Stimulated activated CD8-positive, alpha-beta memory T cell treated with anti-CD3 and anti-CD28 coated beads, Interleukin-4, amount 100 ng/mL, for 24 hours (primary cell): Measurements from ENCODE around the gene GBGT1.
A peak's percentile ranks its signal among the peaks of the same experiment; 100 is the strongest.

Source experiments
- DNase-seq: peaks from one replicate; pipeline ENCODE4 v3.0.0-alpha.2; 2020; ENCODE audit warnings: low read depth

Gene GBGT1

DNA sequence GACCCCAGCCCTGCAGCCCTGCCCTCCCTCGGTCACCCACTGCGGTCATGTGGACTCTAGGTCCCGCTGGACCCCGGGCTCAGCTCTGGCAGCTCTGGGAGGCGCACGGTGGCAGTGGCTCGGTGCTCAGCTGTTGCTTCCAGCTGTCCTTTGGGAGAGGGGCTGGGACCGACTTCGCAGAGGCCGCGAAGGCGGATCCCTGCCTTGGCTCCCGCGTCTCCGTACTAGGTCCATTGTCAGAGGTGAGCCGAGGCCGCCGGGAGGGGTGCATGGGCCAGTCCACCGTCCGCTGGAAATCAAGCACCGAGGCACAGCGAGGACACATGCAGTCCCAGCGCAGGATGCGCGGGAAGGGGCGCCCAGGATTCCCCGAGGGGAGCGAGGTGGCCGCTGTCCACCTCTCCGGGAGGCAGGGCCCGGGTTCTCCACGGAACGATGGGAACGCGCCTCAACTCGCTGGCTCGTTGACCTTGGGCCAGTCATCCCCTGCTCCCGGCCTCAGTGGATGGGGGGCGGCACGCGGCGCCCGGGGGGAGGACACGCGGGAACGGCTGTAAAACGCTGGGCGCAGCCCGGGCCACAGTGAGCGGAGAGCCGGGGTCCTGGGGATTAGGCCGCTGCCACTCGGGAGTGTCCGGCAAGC is 732 bp downstream of the GBGT1 start:
- DNase-seq = no peak

GRCh38 chr9:133161547-133161950 is 2.2 kb downstream of the GBGT1 start:
- no peak for DNase-seq

DNA sequence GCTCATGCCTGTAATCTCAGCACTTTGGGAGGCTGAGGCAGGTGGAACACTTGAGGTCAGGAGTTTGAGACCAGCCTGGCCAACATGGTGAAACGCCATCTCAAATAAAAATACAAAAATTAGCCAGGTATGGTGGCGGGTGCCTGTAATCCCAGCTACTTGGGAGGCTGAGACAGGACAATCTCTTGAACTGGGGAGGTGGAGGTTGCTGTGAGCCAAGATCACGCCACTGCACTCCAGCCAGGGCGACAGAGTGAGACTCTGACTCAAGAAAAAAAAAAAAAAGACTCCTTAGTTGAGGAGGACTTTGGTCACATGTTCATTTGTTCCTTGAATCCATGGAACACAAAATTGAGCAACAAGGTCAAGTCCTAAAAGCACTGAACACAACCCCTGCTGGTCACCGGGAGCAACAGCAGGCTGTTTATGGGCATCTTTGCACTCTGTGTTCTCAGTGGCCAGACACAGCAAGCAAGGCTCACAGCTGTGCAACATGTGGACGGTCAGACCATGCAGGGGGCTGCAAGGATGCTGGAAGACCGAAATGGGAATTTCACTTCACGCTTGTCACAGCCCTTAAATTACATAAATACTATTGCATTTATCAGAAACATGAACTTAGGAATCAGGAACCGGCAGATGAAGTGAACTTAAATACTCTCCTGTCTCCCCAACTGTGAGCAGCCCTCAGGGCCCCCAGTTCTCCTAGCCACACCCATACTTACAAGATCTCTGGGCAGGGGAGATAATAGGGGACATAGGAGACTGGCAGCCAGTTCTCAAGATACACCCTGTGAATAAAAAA is 2.8 kb downstream of the GBGT1 start:
- DNase-seq = no peak

GRCh38 chr9:133158695-133159094 is 5.0 kb downstream of the GBGT1 start:
- DNase-seq = no peak

DNA sequence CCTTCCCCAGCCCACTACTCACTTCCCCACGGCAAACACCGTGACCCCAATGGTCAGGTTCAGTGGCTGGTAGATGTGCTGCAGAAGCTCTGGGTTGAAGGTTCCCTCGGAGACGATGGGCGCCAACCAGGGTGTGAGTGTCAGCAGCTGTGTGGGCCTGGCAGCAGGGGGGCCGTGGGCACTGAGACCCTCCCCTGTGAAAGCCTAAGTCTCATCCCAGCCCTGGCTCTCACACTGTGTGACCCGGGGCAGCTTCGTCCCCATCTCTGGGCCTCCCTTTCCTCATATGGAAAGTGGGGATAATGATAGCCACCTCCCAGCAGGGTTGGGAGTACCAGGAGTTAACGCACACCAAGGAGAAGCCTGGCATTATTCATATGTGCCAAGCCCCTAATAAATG is 8.6 kb downstream of the GBGT1 start:
- no peak for DNase-seq

DNA sequence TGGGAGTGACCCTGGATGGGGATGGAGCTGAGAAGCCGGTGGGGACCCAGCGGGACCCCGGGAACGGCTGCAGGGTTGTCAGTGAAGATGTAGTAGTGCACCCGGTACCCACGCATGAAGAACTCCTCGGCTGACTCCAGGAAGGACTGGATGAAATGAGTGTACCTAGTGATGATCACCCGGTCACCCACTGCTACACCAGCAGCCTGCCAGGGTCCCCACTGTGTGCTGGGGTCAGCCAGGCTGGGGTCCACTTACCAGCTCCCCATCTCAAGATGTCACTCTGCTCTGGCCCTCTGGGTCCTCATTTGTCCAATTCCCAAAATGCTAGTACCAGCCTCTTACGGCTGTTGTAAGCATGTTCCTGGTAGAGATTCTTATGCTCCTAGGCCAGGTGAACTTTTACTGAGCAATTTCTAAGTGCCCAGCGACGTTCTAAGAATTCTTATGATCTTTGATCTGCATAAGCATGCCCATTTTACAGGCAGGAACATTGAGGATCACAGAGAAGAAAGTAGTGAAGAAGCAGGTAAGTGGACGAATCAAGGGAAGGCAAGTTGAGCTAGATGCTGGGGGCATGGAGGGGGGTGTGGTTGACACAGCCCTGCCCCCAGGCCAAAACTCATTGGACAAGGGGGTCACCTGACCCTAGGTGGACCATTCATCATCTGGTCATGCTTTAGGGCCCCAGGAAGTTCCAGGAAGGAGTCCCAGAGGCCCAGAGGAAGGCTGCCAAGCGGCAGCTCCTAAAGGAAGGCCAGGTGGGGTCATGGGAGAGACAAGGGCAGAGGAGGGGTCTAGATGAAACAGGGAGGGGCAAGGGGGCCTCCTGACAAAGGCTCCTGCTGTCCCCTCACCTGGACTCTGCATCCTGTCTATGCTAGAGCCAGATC is 9.4 kb downstream of the GBGT1 start:
- DNase-seq = no peak

- DNase-seq = no peak
Measured at GRCh38 chr9:133153227-133154096, 10.3 kb downstream of the GBGT1 start.

- DNase-seq = no peak
Measured at GRCh38 chr9:133151601-133152525, 11.9 kb downstream of the GBGT1 start.

GRCh38 chr9:133151041-133151440 is 12.7 kb downstream of the GBGT1 start:
- DNase-seq = no peak

DNA sequence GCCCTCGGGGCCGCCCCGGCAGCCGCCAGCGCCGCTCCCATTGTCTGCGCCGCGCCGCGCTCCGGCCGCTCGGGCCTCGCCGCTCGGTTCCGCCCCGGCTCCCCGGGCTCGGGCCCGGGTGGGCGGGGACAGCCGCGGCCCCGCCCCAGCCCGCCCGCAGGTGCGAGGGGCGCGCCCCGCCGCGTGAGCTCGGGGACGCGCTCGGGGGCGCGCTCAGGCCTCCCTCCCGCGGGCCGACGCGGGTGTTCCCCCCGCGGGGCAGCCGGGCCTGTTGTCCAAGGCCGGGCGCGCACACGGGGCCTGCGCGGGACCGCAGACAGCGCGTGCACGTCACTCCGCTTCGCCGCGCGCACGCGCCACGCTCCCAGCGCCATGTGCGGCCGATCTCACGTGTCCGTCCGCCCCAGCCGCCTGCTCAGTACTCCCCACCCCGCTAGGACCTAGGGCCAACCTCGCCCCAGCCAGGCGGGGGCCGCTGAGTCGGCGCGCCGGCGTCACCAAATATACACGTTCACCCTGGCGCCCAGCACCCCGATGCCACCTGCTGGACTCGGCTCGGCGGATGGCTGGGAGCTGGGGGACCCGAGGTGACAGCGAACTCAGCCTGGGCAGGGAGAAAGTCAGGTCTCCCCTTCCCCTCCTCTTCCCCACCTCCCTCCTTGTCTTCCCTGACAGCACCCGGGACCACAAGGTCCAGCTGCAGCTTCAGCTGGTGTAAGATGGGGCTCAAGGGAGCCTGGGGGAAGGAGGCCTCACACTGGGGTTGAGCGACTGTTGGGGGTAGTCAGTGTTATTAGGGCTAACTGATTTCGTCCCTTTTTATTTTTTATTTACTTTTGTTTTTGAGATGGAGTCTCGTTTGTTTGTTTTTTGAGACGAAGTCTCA is 14.3 kb downstream of the GBGT1 start:
- DNase-seq = peak; percentile 75

DNA sequence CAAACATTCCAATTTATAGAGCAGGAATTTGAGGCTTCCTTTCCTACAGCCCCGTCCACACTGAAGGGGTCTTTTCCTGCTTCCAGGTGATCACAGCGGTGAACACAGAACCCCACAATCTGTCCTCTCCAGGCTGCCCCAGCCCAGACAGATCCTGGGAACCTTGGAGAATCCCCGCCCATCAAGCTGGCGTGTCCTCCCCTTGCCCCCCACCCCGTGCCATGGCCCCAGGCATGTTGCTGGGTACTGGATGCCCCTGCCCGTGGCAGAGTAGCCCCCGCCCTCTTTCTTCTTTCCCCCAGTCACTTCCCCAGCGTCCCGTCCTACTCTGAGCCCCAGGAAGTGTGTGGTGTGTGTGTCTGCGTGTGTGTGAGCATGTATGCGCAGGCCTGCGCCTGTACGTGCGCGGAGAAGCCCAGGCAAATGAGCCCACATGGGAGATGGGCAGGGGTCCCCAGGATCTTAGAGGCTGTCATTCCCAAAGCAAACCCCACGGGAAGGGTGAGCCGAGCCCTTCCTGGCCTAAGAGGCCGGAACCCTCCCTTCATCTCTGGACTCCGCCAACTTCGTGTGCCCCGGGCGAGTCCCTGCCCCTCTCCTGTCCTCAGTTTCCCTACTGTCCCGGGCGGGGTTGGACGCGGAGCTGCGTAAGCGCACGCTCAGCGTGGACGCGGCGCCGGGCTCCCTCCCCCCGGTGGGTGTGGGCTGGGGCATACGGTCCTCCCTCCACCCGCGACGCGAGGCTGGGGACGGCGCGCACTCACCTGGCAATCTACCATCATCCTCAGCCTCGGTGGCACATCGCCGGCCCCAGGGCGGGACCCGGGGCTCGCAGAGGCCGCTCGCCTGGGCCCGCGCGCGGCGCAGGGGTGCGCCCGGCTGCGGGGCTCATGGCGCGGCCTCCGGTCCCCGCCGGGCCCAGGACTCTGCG is 15.2 kb downstream of the GBGT1 start:
- DNase-seq = no peak

DNA sequence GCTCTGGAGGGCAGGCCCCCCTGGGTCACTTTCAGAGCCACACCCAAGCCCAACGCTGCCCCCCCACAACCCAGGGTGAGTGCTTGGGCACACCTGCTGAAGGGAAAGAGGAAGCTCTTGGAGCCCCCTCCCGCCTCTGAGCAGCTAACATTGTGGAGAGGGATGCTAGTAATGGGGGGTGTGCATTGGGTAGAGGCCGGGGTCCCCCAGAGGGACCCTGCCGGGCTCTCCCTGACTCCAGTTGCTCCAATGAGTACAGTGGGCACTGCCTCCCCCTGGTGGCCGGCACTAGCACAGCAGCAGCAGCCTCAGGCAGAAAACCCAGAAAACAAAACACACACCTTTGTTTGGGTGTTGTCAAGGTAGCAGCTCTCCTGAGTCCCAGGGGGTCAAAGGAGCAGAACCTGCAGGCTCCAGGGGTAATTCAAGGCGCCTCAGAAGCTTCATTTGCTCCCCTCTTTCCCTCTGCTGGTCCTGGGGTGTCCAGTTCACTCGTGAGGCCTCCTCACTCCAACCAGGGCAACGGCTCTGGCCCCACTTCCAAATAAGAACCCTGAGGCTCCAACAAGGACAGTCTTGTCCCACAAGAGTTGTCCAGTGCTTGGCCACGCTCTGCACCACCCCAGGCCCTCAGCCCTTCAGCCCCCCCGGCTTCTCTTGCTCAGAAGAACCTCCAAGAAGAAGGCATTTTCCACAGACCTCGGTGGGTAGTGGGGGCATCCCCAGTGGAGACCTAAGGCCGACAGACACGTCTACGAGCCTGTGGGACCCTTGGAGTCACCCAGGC is 16.1 kb downstream of the GBGT1 start:
- DNase-seq = peak; percentile 71

DNA sequence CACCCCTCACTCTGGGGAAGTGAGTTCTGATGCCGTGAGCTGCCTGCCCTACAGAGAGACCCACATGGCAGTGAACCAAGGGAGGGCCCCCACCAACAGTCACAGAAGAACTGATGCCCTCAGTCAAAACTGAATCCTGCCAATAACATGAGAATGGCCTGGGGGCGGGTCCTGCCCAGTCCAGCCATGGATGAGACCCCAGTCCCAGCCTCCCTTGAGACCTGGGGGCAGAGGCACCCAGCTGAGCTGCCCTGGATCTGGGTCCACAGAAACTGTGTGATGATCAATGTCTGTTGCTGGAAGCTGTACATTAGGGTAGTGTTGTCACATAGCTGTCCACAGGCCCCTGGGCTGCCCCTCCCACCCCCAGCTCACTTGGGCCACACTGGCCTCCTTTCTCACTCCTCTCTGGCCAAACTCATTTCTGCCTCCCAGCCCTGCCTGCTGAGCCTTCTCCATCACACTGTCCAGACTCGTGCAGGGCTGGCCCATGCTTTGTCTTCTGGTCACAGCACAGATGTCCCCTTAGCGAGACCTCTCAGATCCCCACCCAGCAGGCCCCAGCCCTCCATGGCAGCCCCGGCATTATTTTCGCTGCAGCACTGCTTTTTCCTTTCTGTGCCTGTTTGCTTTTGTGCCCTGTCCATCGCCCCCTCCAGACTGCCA is 16.8 kb downstream of the GBGT1 start:
- no peak for DNase-seq

DNA sequence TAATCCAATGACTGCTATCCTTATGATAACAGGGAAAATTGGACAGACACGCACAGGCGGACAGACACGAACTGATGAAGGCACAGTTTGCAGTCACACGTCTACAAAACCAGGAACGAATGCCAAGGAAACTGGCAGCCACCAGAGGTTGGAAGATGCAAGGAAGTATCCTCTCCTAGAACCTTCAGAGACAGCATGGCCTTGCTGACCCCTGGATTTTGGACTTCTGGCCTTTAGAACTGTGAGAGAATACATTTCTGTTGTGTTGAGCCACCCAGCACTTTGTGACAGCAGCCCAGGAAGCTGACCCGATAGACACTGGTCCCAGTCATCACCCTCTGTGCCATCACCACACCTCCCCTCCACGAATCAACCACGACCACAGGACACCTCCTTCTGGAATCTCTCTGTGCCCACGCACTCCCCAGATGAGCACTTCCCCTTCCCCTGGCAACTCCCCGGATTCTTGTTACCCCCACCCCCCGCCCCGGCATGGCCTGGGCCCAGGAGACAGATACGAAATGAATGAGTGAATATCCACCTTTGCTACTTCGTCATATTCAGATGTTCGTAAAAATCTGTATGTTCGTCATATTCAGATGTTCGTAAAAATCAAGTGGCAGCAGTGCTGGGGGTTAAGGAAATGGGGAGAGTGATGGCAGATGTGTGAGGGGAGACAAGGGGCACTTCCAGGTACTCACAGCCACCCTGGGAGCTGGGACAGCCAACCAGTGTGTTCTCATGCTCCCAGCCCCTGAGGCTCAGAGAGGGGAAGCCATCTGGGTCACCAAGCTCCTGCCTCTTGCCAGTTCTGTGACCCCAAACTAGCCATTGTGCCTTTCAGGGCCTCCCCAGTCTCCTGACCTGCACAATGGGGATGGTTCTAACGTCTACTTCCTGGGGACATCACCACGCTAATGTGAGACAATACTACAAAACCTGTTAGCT is 18.5 kb downstream of the GBGT1 start:
- DNase-seq = no peak

DNA sequence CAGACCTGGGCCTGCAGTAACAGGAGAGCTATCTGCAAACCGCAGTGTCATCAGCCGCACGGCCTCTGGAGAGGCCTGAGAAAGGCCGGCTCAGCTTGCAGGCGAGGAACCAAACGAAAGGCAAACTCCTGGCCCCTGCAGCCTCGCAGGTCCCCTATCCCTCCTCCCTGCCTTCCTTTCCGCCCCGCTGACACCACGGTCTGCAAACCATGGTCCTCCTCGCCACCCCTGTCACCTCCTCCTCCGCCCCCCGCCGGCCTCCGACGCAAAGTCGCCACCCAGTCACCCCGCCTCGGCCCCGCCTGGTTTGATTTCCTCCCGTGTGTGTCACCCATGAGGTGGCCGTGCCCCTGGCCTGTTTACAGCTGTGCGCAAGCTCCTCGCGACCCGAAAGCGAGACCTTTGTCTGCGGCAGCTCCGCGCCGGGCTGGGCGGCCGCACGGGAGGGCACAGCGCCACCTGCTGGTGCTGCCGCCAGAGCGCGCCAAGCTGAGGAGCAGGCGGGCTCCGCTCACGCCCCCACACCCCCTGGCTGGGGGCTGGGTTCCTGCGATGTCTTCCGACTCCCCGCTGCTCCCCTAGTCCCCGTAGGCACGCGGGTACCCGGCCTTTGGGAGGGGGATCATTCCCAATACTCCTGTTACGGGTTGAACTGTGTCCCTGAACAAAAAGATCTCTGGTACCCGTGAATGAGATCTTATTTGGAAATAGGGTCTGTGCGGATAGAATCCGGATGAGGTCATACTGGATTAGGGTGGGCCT is 19.4 kb downstream of the GBGT1 start:
- peak; percentile 81 for DNase-seq
